ENCODE results near the gene GSTM5. TPM values are rescaled to one million over a fixed set of nuclear protein-coding genes. Genes with fewer than 3 reads are reported as not detected.
"Not testable (repeated sequence)": the region's sequence is repeated elsewhere in the genome, so short reads cannot be mapped to it uniquely, and the experiment has no call there.

GSTM5 gene
- total RNA-seq, 4 donors from 2014 or later = 0.51 to 24.8 (median 22.3) TPM

DNA sequence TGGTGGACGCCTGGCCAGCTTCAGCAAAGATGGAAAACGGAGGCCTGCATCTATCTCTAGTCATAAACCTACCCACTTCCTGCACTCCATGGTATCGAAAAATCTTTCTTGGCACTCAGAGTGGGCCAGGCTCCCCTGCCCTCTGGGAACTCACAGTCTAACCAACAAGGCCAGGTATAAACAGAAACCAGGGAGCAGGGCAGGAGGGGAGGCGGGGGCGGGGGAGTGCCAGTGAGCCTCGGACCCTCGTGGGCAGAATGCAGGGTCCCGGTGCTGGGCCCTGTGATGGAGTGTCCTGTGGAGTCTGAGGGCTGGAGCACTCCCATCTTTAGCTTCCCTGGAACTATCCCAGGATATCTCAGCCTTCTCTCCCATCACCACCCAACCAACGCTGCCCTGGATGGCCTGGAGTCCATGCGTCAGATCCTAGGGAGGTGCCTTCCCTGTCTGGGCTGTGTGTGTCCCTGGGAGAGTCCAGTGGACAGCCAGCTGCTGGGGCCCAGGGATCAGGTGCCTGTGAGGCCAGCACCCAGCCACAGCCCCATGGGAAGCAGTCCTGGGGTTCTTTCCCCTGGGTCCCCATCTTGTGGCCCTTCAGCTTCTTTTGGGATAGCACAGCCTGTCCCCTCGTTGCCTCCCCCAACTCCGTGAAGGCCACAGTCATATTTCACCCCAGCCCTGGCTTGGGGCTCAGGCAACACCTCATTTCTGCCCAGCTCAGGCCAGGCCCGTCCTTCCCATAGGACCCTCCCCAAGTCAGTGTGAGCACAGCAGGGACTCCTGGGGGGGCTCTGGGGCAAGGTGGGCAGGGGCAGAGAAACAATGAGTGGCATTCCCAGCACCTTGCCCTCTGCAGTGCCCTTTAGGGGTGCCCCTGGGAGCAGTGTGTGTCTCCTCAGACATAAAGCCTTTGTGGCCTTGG, 52.8 kb downstream of the GSTM5 start:
- intact Hi-C loops (cut with DNase I; ENCODE audit: low total_unique reads) = no loop called here
- DNase-seq = peak; percentile 10
- Histone ChIP-seq H3K27ac (no peak overlapping the region), H3K9me3 (no peaks in the 10 kb centered on the region), H3K36me3 (no peaks in the 10 kb centered on the region), H3K27me3 (no peaks in the 10 kb centered on the region), H3K4me1 (no peaks in the 10 kb centered on the region), H3K4me3 (no peak overlapping the region)
- TF ChIP-seq POLR2A (IDR thresholded peaks at IDR 0.05) = no peak
- TF ChIP-seq, protein P1, sequence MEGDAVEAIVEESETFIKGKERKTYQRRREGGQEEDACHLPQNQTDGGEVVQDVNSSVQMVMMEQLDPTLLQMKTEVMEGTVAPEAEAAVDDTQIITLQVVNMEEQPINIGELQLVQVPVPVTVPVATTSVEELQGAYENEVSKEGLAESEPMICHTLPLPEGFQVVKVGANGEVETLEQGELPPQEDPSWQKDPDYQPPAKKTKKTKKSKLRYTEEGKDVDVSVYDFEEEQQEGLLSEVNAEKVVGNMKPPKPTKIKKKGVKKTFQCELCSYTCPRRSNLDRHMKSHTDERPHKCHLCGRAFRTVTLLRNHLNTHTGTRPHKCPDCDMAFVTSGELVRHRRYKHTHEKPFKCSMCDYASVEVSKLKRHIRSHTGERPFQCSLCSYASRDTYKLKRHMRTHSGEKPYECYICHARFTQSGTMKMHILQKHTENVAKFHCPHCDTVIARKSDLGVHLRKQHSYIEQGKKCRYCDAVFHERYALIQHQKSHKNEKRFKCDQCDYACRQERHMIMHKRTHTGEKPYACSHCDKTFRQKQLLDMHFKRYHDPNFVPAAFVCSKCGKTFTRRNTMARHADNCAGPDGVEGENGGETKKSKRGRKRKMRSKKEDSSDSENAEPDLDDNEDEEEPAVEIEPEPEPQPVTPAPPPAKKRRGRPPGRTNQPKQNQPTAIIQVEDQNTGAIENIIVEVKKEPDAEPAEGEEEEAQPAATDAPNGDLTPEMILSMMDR (IDR thresholded peaks at IDR 0.05) = no peak

DNA sequence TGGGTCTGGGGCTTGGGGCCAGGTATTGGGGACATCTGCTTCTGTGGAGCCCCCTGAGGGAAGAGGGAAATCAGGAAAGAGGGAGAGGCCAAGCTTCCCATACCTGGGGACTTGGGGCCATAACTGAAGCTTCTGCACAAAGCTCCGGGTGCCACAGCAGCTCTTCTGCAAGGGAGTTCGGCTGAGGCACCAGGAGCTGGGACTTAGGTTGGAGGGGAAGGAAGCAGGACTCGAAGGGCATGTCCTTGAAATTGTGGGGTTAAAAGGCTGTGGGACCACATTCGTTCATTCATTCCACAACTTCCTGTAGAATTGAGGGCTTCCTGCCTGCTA, 53.4 kb downstream of the GSTM5 start:
- H3K4me1 ChIP-seq = no peaks in the 10 kb centered on the region
- H3K27ac ChIP-seq = no peak overlapping the region
- DNase-seq = peak in 1 of 2 donors; percentile 10
- TF ChIP-seq, protein P1 (IDR thresholded peaks at IDR 0.05) = no peak
- TF ChIP-seq POLR2A (IDR thresholded peaks at IDR 0.05) = no peak
- no peaks in the 10 kb centered on the region for H3K9me3 ChIP-seq
- no peaks in the 10 kb centered on the region for H3K36me3 ChIP-seq
- no peak overlapping the region for H3K4me3 ChIP-seq
- H3K27me3 ChIP-seq = no peaks in the 10 kb centered on the region
- intact Hi-C loops (cut with DNase I; ENCODE audit: low total_unique reads) = no loop called here

DNA sequence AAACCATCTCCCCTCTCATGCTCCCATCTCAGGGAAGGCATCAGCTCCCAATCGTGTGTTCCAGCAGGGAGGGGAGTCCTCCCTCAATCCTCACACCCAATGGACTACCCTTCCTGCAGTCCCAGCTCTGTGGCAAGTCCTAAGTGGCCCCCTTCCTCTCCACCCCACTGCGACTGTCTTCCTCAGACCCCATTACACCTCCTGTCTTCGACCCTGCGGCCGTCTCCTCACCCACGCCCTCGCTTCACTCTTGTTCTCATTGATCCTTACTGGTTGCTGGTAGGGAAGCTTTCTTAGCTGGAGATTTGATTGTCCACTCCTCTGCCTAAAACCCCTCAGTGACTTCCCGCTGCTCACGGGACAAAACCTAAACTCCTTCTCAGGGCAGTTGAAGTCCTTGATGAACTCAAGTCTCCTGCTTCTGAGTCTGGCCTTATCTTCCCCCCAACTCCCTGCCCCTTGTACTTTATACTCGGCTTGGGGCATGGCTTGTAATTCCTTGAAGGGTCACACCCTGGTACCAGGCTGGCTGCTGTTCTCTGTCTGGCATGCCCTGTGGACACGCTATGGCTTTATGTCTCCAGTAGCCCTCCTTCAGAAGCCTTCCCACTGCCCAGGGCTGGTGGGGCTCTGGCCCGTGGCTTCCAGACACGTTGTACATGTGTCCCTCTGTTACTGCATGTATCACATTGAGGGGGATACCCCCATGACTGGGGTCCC, 54.0 kb downstream of the GSTM5 start:
- DNase-seq = peak; percentile 7 to 11
- intact Hi-C loops (cut with DNase I; ENCODE audit: low total_unique reads) = no loop called here
- H3K9me3 ChIP-seq = no peaks in the 10 kb centered on the region
- H3K4me3 ChIP-seq = no peak overlapping the region
- H3K27me3 ChIP-seq = no peaks in the 10 kb centered on the region
- H3K4me1 ChIP-seq = no peaks in the 10 kb centered on the region
- TF ChIP-seq, protein P1 (IDR thresholded peaks at IDR 0.05) = no peak
- no peak for TF ChIP-seq POLR2A (IDR thresholded peaks at IDR 0.05)
- H3K36me3 ChIP-seq = no peaks in the 10 kb centered on the region
- H3K27ac ChIP-seq = no peak overlapping the region

DNA sequence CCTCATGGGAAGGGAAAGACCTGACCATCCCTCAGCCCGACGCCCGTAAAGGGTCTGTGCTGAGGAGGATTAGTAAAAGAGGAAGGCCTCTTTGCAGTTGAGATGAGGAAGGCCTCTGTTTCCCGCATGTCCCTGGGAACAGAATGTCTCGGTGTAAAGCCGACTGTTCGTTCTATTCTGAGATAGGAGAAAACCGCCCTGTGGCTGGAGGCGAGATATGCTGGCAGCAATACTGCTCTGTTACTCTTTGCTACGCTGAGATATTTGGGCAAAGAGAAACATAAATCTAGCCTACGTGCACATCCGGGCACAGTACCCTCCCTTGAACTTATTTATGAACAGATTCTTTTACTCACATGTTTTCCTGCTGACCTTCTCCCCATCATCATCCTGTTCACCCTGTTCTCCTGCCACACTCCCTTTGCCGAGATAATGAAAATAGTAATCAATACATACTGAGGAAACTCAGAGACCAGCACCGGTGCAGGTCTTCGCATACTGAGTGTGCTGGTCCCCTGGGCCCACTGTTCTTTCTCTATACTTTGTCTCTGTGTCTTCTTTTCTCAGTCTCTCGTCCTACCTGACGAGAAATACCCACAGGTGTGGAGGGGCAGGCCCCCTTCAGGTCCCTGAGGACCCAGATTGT, 55.1 kb downstream of the GSTM5 start:
- H3K36me3 ChIP-seq; H3K4me3 ChIP-seq; H3K27ac ChIP-seq; H3K27me3 ChIP-seq; intact Hi-C loops (cut with DNase I; ENCODE audit: low total_unique reads); H3K4me1 ChIP-seq; H3K9me3 ChIP-seq: not testable (repeated sequence)
- peak; percentile 9 for DNase-seq

Other genes with a start within 250 kb of the GSTM5 start
- gene SYPL2, start 245.7 kb upstream of the GSTM5 start, total RNA-seq = 1 to 10 TPM in 3 of 4 donors, under 1 TPM in 1; 0.48 to 5.9 (median 2.3) TPM
- 1 to 10 TPM; 4.1 to 6.7 (median 4.7) TPM for gene ATXN7L2, start 228.3 kb upstream of the GSTM5 start, total RNA-seq
- 10 to 100 TPM in 1 of 4 donors, 1 to 10 TPM in 3; 1.8 to 11.0 (median 8.4) TPM for gene CYB561D1, start 218.2 kb upstream of the GSTM5 start, total RNA-seq
- gene AMIGO1, start 202.5 kb upstream of the GSTM5 start, total RNA-seq = 10 to 100 TPM in 1 of 4 donors, 1 to 10 TPM in 3; 1.0 to 10.1 (median 3.8) TPM
- under 1 TPM in 1 of 4 donors, not detected in 3; 0.41 TPM for gene GPR61, start 172.4 kb upstream of the GSTM5 start, total RNA-seq
- 10 to 100 TPM in 1 of 4 donors, 1 to 10 TPM in 3; 2.3 to 20.0 (median 5.8) TPM for gene GNAI3, start 163.6 kb upstream of the GSTM5 start, total RNA-seq
- gene GNAT2, start 92.6 kb upstream of the GSTM5 start, total RNA-seq = not detected
- gene AMPD2, start 92.4 kb upstream of the GSTM5 start, total RNA-seq = 10 to 100 TPM; 30.9 to 91.2 (median 73.2) TPM
- gene GSTM4, start 56.2 kb upstream of the GSTM5 start, total RNA-seq = 10 to 100 TPM in 3 of 4 donors, 1 to 10 TPM in 1; 7.6 to 43.5 (median 20.7) TPM
- gene GSTM2, start 44.2 kb upstream of the GSTM5 start, total RNA-seq = 100 to 1,000 TPM in 1 of 4 donors, 10 to 100 TPM in 3; 32.1 to 154 (median 72.1) TPM
- 1 to 10 TPM in 1 of 4 donors, not detected in 3; 9.4 TPM for gene GSTM1, start 24.4 kb upstream of the GSTM5 start, total RNA-seq
- 100 to 1,000 TPM in 1 of 4 donors, 10 to 100 TPM in 3; 39.1 to 104 (median 61.0) TPM for gene GSTM3, start 28.8 kb downstream of the GSTM5 start, total RNA-seq
- gene EPS8L3, start 51.7 kb downstream of the GSTM5 start, total RNA-seq = under 1 TPM in 2 of 4 donors, not detected in 2; 0.26 to 0.29 TPM
- gene CSF1, start 198.6 kb downstream of the GSTM5 start, total RNA-seq = 10 to 100 TPM; 19.8 to 48.2 (median 34.2) TPM